IPS-NIHi7 (cell line): ENCODE results near the gene CCDC157.
"Not testable (repeated sequence)": the region's sequence is repeated elsewhere in the genome, so short reads cannot be mapped to it uniquely, and the experiment has no call there.

Source experiments
- DNase-seq: peaks from one replicate; pipeline ENCODE4 v3.0.0; 2012; ENCODE audit warnings: mixed read lengths; ENCODE audit errors: extremely low spot score

The CCDC157 gene

DNA sequence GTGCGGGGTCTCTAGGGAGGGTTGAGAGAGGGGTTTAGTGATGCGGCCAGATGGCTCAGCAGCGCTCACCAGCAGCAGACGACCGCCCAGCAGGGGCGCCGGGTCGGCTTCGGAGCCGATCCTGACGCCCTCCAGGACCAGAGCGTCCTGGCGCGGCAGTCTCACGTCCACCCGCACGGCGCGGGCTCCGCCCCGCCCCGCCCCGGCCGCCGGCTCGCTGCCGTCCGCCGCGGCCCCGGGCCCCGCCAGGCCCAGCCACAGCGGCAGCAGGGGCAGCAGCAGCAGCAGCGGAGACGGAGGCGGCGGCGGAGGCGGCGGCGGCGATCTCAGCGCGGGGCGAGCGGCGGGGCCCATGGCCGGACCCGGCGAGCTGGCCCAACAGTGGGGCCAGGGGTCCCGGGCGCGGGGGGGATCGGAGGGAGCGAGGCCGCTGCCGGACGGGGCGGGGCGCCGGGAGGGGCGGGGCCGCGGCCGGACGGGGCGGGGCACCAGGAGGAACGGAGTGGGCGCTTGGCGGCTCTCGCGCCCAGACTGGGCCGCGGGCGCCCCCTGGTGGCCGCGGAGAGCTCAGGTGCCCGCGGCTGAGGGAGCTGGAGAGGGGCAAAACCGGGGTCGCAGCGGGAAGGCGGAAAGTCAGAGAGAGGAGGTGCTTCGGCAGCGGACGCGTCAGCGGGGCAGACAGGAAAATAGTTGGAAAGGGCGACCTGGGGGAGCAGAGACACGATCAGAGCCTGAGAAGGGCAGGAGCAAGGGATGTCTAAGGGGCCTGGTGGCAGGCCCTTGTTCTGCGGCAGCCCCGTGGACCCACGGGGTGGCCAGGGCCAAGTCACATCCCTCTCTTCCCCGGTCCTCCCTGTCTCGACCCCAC, 30.4 kb downstream of the CCDC157 start, which contains the start of gene RNF215:
Gene RNF215, minus strand, starts transcription at position 452 of the 868 bp plus-strand sequence. Its CDS starts 98 bp downstream, at position 354.
- DNase-seq, result peak; percentile 96

DNA sequence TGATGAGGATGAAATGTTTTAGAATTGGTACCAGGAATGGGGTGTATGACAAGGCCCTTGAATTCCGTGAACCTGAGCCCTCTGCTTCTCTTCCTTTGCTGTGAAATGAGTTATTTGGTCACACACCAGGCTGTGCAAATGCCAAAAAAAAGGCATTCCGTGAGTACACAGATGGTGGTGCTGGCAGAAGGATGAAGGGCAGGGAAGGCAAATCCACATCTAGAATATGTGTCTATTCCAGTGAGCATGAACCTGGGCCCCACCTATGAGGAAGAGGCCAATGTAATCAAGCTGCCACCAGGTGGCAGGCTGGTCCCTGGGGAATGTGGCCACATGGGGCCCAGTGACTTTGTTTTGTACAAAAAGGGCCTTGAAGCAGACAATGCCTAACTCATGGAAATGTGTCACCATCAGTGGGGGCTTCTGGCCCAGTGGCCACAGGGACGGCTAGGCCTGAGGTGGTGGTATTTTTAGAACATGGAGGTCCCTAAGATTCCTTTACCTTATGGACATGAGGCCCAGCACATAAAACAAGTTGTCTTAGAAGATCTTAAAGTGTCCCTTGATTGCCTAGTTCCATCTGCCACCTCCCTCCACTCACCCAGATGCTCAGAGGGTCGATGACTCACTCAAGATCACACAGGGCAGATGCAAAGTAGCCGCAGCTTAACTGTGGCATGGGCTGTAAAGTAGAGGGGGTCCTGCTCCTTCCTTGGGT, 34.3 kb downstream of the CCDC157 start:
- DNase-seq, result peak; percentile 75

DNA sequence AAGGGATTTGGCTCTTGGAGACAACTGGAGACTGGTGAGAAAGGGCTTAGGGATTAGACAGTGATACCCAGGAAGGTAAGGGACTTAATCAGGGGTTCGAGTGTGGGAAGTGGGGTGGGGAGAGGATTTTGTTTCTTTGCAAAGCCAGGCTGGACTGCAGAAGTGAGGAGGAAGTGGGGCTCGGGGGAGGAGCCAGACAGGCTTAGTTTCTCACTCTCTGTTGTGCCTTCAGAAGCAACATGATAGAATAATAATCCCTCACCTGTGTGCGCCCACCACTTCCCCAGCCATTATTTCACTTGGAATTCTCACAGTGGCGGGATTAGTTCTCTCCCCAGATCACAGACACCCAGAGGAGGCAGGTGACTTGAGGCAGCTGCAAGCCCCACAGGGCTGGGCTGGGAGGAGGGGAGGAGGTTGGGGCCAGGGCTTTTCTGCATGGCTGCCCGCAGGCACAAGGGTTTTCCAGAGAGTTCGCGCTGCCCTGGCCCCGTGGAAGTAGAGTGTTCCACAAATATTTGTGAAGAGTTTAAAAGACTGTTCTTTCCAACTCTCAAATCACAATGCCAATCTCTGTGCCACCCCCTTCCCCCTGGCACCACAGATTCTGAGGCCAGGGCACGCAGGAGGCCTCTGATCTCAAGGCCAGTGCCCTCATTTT, 36.0 kb downstream of the CCDC157 start:
- DNase-seq, result no peak

DNA sequence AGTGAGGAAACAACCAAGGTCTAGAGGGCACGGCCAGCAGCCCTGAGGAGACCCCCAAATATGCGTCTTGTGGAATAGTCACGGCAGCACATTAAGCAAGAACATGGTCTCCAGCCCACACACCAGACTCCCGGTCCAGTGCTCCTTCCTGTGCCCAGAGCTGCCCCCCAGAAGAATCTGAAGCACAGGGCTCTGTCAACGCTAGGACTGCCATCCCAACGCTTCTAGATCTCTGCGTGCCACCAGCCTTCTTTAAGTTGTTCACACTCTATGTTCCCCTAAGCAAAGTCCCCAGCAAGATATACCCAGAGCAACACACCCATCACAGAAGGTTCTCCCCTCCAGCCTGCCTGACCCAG, 36.5 kb downstream of the CCDC157 start:
- DNase-seq, result no peak

- DNase-seq, result no peak
Measured at GRCh38 chr22:30393885-30394284, 37.1 kb downstream of the CCDC157 start.

DNA sequence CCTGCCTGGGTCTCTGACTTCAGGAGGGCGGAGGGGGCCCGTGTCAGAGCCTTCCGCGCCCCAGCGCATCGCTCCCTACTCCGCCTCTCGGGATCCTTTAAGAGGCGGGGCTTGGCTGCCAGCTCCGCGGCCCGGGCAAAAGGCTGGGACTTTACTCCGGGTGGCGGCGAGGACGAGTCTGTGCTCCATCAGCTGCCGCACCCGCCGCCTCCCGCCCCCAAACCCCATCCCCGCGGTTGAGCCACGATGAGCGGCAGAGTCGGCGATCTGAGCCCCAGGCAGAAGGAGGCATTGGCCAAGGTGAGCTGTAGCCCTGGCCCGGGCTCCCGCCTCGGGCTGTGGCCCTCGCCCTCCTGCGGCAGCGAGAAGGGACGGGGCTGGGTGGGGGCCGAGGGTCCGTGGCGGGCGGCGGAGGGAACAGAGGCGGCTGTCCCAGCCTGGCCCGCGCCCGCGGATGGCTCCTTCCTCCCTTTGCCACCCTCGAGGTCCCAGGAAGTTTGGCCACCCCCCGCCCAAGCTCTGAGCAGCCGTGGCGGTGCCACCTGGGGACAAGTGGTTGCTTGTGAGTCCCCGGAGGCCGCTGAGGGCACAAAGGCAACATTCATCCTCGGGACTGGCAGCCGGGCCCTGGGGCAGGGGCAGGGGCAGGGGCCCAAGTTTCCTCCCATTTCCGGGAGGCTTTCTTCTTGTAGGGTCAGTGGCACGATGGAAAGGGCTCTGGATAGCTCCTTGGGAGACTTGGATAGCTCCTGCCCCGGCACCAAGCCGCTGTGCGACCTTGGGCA, 40.3 kb downstream of the CCDC157 start, which contains the start of gene SEC14L2:
Gene SEC14L2, plus strand, starts transcription at position 148 of the 785 bp plus-strand sequence. Its CDS starts 99 bp downstream, at position 247.
- DNase-seq, result peak; percentile 71

GRCh38 chr22:30397656-30398635, 41.1 kb downstream of the CCDC157 start:
- no peak for DNase-seq

DNA sequence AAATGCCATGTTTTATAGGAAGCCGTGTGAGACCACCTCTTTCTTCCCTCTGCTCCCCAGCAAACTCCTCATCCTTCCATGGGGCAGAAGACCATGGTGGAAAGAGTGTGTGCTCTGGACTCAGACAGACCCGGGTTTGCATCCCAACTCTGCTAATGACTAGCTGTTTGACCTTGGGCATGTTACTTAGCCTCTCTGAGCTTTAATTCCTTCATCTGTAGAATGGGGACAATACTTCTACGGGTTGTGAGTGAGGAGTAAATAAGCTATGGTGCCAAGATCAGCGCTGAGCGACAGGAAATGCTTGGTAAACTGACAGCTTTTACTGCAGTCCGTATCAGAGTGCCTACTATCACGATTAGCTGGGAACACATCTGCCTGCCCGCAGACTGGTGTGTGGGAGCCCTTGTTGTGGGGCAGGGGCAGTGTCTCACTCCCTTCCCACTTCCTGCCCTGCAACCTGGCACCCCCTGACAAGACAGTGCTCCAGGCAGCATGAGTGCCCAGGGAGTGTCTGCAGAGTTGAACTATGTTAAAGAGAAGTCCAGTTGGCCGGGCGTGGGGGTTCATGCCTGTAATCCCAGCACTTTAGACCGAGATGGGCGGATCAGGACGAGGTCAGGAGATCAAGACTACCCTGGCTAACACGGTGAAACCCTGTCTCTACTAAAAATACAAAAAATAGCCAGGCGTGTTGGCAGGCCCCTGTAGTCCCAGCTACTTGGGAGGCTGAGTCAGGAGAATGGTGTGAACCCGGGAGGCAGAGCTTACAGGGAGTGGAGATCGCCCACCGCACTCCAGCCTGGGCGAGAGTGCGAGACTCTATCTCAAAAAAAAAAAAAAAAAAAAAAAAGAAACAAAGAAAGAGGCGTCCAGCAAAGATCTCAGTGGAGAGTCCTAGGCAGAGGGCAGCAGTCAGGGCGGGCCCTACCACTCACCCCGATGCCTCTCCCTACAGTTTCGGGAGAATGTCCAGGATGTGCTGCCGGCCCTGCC, 42.2 kb downstream of the CCDC157 start:
- no peak for DNase-seq

- no peak for DNase-seq
Measured at GRCh38 chr22:30399718-30400117, 42.9 kb downstream of the CCDC157 start.

DNA sequence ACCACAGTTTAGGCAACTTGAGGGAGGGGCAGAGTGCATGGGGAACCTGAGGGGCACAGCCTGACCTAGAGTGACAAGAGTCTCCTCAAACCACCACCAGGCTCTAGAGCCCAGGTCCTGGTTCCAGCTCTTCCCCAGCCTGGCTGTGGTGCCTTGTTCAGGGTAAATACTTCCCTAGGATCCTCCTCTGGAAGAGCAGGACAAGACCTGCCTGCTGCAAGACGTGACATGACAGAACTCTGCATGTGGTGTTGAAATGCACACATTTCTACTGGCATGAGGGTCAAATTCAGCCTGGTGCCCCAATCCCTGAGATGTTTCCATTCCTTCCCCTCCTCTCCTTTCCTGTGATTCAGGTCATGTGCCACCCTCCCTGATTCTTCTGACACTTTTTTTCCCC, 43.4 kb downstream of the CCDC157 start:
- no peak for DNase-seq

DNA sequence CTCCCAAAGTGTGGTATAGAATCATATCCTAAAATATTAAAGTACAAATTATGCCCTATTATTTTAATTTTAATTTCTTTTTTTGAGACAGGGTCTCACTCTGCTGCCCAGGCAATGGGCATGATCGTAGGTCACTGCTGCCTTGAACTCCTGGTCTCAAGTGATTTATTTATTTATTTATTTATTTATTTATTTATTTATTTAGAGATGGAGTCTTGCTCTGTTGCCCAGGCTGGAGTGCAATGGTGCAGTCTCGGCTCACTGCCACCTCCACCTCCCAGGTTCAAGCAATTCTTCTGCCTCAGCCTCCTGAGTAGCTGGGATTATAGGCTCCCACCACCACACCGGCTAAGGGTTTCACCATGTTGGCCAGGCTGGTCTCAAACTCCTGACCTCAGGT, 44.2 kb downstream of the CCDC157 start:
- not testable (repeated sequence) for DNase-seq

GRCh38 chr22:30402028-30402765, 45.4 kb downstream of the CCDC157 start:
- DNase-seq, result peak; percentile 60

GRCh38 chr22:30402766-30403104, 45.9 kb downstream of the CCDC157 start:
- not testable (repeated sequence) for DNase-seq

GRCh38 chr22:30404307-30404706, 47.5 kb downstream of the CCDC157 start:
- DNase-seq, result no peak

DNA sequence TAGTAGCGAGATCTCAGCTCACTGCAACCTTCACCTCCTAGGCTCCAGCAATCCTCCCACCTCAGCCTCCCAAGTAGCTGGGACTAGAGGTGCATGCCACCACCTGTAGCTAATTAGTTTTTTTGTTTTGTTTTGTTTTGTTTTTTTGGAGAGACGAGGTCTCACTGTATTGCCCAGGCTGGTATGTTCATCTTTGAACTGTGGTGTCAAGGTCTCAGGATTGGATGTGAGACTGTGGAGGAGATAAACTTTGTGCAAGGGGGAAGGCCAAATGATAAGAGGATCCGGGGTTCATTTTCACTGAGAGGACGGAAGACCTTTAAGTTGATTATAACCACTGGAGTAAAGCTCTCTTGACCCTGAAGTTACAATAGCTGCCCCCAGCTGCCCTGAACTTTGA, 48.9 kb downstream of the CCDC157 start:
- DNase-seq, result no peak

- no peak for DNase-seq
Measured at GRCh38 chr22:30406400-30406799, 49.6 kb downstream of the CCDC157 start.

DNA sequence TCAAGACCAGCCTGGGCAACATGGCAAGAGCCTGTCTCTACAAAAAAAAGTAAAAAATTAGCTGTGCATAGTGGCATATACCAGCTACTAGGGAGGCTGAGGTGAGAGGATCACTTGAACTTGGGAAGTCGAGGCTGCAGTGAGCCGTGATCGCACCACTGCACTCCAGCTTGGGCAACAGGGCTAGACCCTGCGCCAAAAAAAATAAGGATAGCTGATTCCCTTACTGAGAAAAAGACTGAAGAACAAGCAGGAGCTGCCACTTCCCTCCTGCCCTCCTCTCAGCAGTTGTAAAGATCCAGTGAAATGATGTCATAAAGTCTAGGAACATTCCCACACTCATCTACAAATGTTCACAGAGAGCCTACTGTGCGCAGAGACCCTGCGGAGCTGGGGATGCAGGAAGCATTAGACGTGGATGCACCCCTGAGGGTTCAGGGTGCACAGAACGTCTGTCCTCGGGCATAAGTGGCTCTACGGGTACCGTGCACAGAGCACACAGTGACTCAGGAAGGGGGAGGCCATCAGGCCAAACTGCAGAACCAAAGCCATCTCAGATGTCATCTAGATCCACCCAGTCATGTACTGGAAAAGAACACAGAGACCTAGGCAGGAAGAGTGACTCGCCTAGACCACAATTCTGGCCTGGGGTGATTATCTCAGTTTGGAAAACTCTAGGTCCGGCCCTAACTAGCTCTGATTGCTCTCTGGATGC, 51.7 kb downstream of the CCDC157 start:
- DNase-seq, result no peak

- no peak for DNase-seq
Measured at GRCh38 chr22:30411780-30412179, 55.0 kb downstream of the CCDC157 start.
